Measurements from ENCODE around the gene FASN.

DNA sequence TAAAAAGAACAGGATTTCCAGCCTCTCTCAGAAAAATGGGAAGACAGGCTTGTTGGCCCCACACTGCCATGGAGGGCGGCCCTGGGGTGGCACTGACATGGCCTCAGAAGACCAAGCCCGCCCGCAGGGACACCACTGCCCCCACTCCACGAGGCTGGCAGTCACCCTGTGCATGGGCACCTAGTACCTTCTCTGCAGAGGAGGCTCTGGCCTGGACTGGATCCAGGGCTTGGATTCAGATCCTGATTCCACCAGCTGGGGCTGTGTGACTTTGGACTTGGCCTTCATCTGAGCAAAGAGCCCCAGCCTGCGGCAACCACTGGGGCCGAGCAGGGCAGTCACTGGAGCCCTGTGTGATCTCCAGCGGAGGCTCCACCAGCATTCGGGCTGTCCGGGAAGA is 16.8 kb upstream of the FASN start:
- TF ChIP-seq, protein P1, sequence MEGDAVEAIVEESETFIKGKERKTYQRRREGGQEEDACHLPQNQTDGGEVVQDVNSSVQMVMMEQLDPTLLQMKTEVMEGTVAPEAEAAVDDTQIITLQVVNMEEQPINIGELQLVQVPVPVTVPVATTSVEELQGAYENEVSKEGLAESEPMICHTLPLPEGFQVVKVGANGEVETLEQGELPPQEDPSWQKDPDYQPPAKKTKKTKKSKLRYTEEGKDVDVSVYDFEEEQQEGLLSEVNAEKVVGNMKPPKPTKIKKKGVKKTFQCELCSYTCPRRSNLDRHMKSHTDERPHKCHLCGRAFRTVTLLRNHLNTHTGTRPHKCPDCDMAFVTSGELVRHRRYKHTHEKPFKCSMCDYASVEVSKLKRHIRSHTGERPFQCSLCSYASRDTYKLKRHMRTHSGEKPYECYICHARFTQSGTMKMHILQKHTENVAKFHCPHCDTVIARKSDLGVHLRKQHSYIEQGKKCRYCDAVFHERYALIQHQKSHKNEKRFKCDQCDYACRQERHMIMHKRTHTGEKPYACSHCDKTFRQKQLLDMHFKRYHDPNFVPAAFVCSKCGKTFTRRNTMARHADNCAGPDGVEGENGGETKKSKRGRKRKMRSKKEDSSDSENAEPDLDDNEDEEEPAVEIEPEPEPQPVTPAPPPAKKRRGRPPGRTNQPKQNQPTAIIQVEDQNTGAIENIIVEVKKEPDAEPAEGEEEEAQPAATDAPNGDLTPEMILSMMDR (IDR thresholded peaks at IDR 0.05), result no peak
- TF ChIP-seq EZH2 (IDR thresholded peaks at IDR 0.05; ENCODE audit: borderline replicate concordance, insufficient read depth, low read depth, low read length, poor library complexity, severe bottlenecking), result no peak

All from B cell (primary cell).